Measurements from ENCODE around the gene MYADM.
"Not testable (repeated sequence)": the region's sequence is repeated elsewhere in the genome, so short reads cannot be mapped to it uniquely, and the experiment has no call there.

The MYADM gene

DNA sequence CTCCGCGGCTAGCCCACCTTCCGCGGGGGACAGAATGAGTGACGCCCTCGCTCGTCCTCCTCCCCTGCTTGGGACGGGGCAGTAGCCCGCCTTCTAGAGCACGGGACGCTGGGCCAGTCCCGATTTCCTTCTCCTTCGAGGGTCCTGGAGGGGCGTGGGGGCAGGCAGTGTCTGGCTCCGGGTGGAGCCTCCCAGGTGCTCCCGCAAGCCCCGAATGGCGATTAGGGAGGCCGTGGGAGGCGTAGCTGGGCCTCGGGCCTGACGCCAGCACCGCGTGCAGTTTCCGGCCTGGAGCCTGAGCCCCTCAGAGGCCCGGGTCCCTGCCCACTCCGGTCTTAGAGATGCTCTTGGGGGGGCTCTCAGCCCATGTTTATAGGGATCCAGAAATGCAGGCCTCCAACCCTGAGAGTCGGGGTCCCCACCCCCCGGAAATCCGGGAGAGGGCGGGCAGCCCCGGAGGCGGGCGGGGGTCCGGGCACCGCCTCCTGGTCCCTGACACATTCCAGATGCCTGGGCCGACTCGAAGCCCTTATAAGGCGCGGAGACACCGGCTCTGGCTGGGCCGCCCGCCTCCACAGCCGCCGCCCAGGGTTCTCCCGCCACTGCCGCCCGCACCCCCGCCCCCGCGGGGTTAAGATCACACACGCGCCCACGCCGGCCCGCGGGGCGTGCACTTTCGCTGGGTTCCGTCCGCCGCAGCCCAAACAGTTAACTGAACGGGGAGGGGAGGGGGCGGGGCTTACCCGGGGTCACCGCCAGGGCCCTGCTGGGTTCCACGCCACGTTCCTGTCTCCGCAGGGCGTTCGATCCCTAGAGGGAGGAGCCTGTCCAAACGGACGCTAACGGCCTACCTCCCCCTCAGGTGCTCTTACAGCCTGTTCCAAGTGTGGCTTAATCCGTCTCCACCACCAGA, 1.5 kb downstream of the MYADM start:
- peak; percentile 76 for DNase-seq (ENCODE audit: low read depth)

GRCh38 chr19:53869805-53870484, 2.3 kb downstream of the MYADM start:
- DNase-seq (ENCODE audit: low read depth), result not testable (repeated sequence)

DNA sequence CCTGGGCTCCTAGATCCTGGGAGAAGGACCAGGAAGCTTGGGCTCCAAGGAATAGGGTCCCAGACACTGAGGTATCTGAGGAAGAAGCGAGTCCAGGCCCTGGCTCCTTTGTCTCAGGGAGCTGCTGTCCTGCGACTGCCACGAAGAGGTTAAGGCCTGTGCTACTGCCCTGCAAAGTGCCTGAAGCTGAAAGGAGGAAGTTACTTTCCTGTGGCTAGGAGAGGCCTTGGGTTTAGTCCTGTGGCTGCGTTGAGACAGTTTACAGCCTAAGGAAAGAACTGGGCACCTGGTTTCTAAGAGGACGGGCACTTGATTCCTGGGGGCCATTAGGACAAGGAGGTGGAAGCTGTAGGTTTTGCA, 2.8 kb downstream of the MYADM start:
- DNase-seq (ENCODE audit: low read depth), result no peak

DNA sequence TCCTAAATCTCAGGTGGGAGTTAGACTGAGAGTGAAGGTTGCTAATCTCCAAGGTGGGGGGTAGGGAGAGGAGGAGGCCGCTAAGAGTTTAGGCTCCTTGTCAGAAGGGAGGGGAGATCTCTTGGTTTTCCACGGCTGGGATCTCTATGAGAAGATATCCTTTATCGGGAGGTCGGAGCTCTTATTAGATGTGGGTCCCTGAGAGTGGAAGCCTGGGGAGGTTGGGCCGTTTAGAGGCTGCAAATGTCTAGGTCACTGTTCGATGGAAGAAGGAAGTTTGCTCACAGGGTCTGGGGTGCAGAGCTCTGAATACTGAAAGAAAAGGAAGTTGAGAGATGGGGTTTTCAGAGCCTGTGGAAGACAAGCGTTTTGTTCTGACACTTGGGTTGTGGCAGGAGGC, 3.8 kb downstream of the MYADM start:
- DNase-seq (ENCODE audit: low read depth), result no peak

- DNase-seq (ENCODE audit: low read depth), result no peak
Measured at GRCh38 chr19:53872762-53873161, 5.1 kb downstream of the MYADM start.

DNA sequence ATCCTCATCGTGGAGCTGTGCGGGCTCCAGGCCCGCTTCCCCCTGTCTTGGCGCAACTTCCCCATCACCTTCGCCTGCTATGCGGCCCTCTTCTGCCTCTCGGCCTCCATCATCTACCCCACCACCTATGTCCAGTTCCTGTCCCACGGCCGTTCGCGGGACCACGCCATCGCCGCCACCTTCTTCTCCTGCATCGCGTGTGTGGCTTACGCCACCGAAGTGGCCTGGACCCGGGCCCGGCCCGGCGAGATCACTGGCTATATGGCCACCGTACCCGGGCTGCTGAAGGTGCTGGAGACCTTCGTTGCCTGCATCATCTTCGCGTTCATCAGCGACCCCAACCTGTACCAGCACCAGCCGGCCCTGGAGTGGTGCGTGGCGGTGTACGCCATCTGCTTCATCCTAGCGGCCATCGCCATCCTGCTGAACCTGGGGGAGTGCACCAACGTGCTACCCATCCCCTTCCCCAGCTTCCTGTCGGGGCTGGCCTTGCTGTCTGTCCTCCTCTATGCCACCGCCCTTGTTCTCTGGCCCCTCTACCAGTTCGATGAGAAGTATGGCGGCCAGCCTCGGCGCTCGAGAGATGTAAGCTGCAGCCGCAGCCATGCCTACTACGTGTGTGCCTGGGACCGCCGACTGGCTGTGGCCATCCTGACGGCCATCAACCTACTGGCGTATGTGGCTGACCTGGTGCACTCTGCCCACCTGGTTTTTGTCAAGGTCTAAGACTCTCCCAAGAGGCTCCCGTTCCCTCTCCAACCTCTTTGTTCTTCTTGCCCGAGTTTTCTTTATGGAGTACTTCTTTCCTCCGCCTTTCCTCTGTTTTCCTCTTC, 6.3 kb downstream of the MYADM start:
- no peak for DNase-seq (ENCODE audit: low read depth)

DNA sequence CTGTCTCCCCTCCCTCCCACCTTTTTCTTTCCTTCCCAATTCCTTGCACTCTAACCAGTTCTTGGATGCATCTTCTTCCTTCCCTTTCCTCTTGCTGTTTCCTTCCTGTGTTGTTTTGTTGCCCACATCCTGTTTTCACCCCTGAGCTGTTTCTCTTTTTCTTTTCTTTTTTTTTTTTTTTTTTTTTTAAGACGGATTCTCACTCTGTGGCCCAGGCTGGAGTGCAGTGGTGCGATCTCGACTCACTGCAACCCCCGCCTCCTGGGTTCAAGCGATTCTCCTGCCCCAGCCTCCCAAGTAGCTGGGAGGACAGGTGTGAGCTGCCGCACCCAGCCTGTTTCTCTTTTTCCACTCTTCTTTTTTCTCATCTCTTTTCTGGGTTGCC, 6.9 kb downstream of the MYADM start:
- no peak for DNase-seq (ENCODE audit: low read depth)

DNA sequence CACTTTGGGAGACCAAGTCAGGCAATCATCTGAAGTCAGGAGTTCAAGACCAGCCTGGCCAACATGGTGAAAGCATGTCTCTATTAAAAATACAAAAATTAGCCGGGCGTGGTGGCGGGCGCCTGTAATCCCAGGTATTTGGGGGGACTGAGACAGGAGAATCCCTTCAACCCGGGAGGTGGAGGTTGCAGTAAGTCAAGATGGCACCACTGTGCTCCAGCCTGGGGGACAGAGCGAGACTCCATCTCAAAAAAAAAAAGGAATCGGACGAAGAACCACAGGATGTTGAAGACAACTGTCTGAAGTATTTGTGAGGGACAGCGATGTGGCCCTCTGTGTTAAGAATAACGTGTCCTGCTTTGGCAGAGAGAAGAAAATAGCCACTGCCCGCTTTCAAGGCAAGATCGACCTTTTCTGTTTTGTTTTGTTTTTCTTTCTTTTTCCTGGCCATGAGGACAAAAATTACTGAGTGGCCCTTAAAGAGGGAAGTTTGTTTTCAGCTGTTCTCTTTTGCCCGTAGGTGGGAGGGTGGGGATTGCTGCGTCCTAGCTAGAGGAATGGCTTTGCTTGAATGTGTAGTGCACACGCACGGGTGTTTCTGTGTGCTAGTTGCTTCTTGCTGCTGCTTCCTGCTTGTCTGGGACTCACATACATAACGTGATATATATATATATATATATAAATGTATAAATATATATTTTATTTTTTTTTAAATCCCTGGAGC, 8.1 kb downstream of the MYADM start:
- DNase-seq (ENCODE audit: low read depth), result no peak

- no peak for DNase-seq (ENCODE audit: low read depth)
Measured at GRCh38 chr19:53876651-53877224, 9.1 kb downstream of the MYADM start.

DNA sequence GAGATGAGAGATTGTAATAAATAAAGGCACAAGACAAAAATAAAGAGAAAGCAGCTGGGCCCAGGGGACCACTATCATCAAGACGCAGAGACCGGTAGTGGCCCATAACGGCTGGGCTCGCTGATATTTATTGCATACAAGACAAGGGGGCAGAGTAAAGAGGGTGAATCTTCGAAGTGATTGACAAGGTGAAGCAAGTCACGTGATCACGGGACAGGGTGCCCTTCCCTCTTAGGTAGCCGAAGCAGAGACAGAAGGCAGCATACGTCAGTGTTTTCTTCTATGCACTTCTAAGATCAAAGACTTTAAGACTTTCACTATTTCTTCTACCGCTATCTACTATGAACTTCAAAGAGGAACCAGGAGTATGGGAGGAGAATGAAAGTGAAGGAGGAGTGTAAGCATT, 9.7 kb downstream of the MYADM start:
- peak; percentile 35 for DNase-seq (ENCODE audit: low read depth)

- DNase-seq (ENCODE audit: low read depth), result no peak
Measured at GRCh38 chr19:53878776-53879139, 11.1 kb downstream of the MYADM start.

GRCh38 chr19:53879140-53880081, 11.7 kb downstream of the MYADM start:
- peak; percentile 56 for DNase-seq (ENCODE audit: low read depth)

DNA sequence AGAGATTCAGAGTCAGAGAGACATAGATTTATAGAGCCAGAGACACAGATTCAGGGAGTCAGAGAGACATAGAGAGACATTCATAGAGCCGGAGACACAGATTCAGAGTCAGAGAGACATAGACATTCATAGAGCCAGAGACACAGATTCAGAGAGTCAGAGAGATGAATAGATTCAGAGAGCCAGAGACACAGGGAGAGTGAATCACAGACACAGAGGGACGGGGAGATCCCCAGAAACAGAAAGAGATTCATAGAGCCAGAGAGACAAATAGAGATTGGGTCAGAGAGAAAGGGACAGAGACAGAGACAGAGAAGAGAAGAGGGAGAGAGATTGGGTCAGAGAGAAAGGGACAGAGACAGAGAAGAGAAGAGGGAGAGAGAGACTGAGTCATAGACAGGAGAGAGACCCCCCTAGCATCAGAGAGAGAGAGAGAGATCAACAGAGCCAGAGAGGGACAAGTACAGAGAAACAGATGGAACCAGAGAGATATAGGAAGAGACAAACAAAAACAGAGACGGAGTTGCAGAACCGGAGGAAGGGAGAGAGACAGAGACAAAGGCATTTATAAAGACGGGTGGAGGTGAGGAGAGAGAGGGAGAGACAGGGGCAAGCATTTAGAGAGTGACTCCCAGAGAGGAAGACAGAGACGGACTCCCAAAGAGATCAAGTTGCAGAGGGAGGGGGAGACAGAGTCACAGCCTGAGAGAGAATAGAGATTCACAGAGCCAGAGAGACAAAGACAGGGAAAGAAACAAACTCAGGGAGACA, 13.2 kb downstream of the MYADM start:
- DNase-seq (ENCODE audit: low read depth), result no peak

- peak; percentile 37 for DNase-seq (ENCODE audit: low read depth)
Measured at GRCh38 chr19:53881482-53882390, 14.1 kb downstream of the MYADM start, which contains the start of gene PRKCG. Gene PRKCG (plus strand): TSS chr19:53882197. CDS start chr19:53882495, 298 bp downstream.

GRCh38 chr19:53882391-53883050, 14.8 kb downstream of the MYADM start:
- DNase-seq (ENCODE audit: low read depth), result no peak

DNA sequence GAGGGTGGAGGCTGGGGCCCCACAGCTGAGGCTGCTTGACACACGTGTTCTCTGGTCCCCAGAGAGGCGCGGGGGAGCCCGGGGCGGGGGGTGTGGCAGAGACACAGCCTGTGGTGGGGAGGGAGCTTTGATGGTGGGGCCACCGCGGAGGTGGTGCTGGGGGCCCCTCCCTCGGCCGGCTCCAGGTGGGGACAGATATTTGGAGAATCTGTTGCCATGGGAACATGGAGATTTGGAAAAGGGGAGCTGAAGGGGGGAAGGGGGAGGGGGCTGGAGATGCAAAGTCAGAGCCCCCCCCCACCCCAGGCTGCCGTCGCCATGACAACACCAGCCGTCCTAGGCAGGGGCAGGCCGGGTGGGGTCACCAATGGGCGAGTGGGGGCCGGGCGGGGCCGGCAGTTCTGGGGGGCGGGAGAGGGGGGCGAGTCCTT, 15.6 kb downstream of the MYADM start:
- no peak for DNase-seq (ENCODE audit: low read depth)

DNA sequence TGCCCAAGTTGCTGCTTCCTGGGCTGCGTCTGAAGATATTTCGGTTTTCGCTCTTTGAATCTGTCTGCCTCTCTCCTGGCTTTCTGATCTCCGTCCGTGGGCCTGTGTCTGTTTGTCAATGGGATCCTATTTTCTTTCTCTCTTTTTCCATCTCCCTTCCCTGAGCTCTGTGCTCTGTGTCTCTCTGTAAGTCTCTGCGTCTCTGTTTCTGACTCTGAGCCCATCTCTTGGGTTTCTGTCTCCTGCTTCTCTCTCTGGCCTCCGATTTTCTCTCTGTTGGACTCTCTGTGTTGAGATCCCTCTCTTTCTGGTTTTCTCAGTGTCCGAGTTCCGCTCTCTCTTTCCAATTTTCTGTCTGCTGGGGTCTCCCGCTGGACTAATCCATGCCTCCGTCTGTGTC, 16.1 kb downstream of the MYADM start:
- no peak for DNase-seq (ENCODE audit: low read depth)

DNA sequence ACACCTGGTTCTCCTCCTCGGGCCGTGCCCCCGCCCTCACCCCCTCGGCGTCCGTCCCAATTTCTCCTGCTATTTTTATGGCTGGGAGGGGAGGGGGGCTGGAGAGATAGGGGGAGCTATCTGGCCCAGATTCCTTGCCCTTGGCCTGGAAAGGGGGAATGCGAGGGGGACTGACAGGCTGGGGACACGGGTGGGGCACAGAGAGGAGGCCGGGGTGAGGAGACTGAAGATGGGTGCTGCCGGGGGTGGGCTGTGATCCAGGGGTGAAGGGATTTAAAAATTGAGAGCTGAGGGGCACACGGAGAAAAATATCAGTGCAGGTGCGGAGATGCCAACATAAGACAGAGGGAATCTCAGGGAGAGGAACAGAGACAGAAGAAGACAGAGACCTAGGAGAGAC, 16.6 kb downstream of the MYADM start:
- no peak for DNase-seq (ENCODE audit: low read depth)
